SK-N-SH treated with all-trans-retinoic acid at 6 μM for 48 hours (cell line): ENCODE data around the gene SEC22A.

ENCODE experiments used
- BACH2 ChIP-seq: fragments of 250-450 bp; sonication (Bioruptor Pico); IDR thresholded peaks from 2 replicates; pipeline ENCODE4 v1.9.0; 2021; ENCODE audit warnings: mild to moderate bottlenecking, borderline replicate concordance
- ESRRG ChIP-seq: fragments of 250-450 bp; sonication (Bioruptor Pico); IDR thresholded peaks from 2 replicates; pipeline ENCODE4 v1.6.1; 2021; ENCODE audit warnings: mild to moderate bottlenecking
- PPARA ChIP-seq: fragments of 250-450 bp; sonication (Bioruptor Pico); IDR thresholded peaks from 2 replicates; pipeline ENCODE4 v1.5.0; 2020; ENCODE audit warnings: mild to moderate bottlenecking, borderline replicate concordance
- ZFP30 ChIP-seq: fragments of 450-650 bp; formaldehyde crosslinking; IDR thresholded peaks from 2 replicates; pipeline ENCODE4 v1.5.0; 2022; ENCODE audit warnings: mild to moderate bottlenecking, moderate library complexity
- ZNF565 ChIP-seq: fragments of 450-650 bp; formaldehyde crosslinking; conservative IDR thresholded peaks from 2 replicates; pipeline ENCODE4 v1.5.0; 2020; ENCODE audit warnings: low read depth, mild to moderate bottlenecking, moderate library complexity

- TF ChIP-seq BACH2 (CRISPR knock-in tag) (no peak), ZNF565 (CRISPR knock-in tag) (no peak), PPARA (CRISPR knock-in tag) (no peak), ESRRG (CRISPR knock-in tag) (no peak), ZFP30 (CRISPR knock-in tag) (no peak)
Observed at GRCh38 chr3:123295171-123295900, 93.6 kb downstream of the SEC22A start.
